K562 (cell line): ENCODE data around the gene NLRP6. TPM values are rescaled to one million over a fixed set of nuclear protein-coding genes. Genes with fewer than 3 reads are reported as not detected.

Experiments used
- ARID4B ChIP-seq: sonication (generic); formaldehyde crosslinking; IDR thresholded peaks from 2 replicates; pipeline ENCODE4 v1.8.0; 2022; ENCODE audit warnings: mild to moderate bottlenecking, missing genetic modification reagents
- ATF6 ChIP-seq: sonication (generic); formaldehyde crosslinking; IDR thresholded peaks from 2 replicates; pipeline ENCODE4 v1.4.0; 2020; ENCODE audit warnings: mild to moderate bottlenecking, missing genetic modification reagents
- DMBX1 ChIP-seq: fragments of 250-450 bp; sonication (Bioruptor Pico); IDR thresholded peaks from 2 replicates; pipeline ENCODE4 v1.8.0; 2022; ENCODE audit warnings: inconsistent platforms, mild to moderate bottlenecking, moderate library complexity, borderline replicate concordance
- FOXA1 ChIP-seq: fragments of 450-650 bp; IDR thresholded peaks from 2 replicates; pipeline ENCODE4 v1.6.1; 2016; ENCODE audit warnings: mild to moderate bottlenecking, borderline replicate concordance
- FOXJ3 ChIP-seq: sonication (generic); formaldehyde crosslinking; IDR thresholded peaks from 2 replicates; pipeline ENCODE4 v1.4.0; 2020; ENCODE audit warnings: mild to moderate bottlenecking, missing genetic modification reagents
- NCOR1 ChIP-seq: fragments of 450-650 bp; IDR thresholded peaks from 2 replicates; pipeline ENCODE4 v1.6.1; 2016; ENCODE audit warnings: mild to moderate bottlenecking, moderate library complexity
- NR2C1 ChIP-seq, 2 experiments: fragments of 450-650 bp; IDR thresholded peaks; 2 replicates each; pipeline ENCODE4 v1.6.1; 2017; ENCODE audit warnings: mild to moderate bottlenecking in 2 of 2, antibody characterized with exemption in 1 of 2, inconsistent platforms in 1 of 2, missing compliant biosample characterization in 1 of 2, missing genetic modification characterization in 1 of 2
- RCOR1 ChIP-seq, 2 experiments: IDR thresholded peaks; 2 replicates each; pipeline ENCODE4 v1.6.1; 2012; ENCODE audit warnings: low read depth in 2 of 2, low read length in 2 of 2, borderline replicate concordance in 1 of 2, improper control_type of control experiment in 1 of 2
- ZBTB7A ChIP-seq: IDR thresholded peaks from 2 replicates; pipeline ENCODE4 v1.6.1; 2011; ENCODE audit warnings: low read depth, mild to moderate bottlenecking, low read length, moderate library complexity, borderline replicate concordance; ENCODE audit not compliant: control insufficient read depth
- ZKSCAN1 ChIP-seq: fragments of 150-350 bp; IDR thresholded peaks from 2 replicates; pipeline ENCODE4 v1.6.1; 2016; ENCODE audit warnings: low read depth, low read length
- polyA plus RNA-seq, 8 experiments: library from polyadenylated mRNA; depleted of rRNA in 4 of 8; stranded (reverse) in 5 of 8; unstranded in 3 of 8; fragments of >200 nt; fragmentation: Nextera tagmentation in 2 of 8; fragmentation: Illumina TruSeq in 1 of 8; extraction: Ambion mirVana in 2 of 8; extraction: Trizol in 1 of 8; gene quantifications; 2 replicates each; pipeline versions ENCODE4 v1.2.1 to v1.2.3, GENCODE V29; 2011 to 2014; ENCODE audit warnings: inconsistent platforms in 1 of 8, missing spikeins in 1 of 8
- total RNA-seq, 7 experiments: library from RNA; depleted of rRNA in 6 of 7; stranded (reverse); fragments of >200 nt in 6 of 7; fragmentation: Illumina TruSeq in 2 of 7; extraction: Trizol in 2 of 7; gene quantifications; 2 replicates each; pipeline versions ENCODE4 v1.2.1 to v1.2.3, GENCODE V29; 2011 to 2021; ENCODE audit warnings: low replicate concordance in 1 of 7
- TF ChIP-seq, protein P1 (sequence below): IDR thresholded peaks from 2 replicates; pipeline ENCODE4 v1.6.1; 2011; ENCODE audit warnings: borderline replicate concordance, low read depth, mild to moderate bottlenecking, moderate library complexity, low read length; ENCODE audit not compliant: insufficient read depth, poor library complexity, severe bottlenecking
- TF ChIP-seq, protein P2 (sequence below): fragments of 250-450 bp; sonication (Bioruptor Pico); IDR thresholded peaks from 2 replicates; pipeline ENCODE4 v1.8.0; 2021; ENCODE audit warnings: borderline replicate concordance, mild to moderate bottlenecking, moderate library complexity; ENCODE audit not compliant: poor library complexity, severe bottlenecking

The NLRP6 gene
- total and polyA plus RNA-seq, 9 of the 15 experiments (the other 6 are each of a cell fraction or from before 2014, with no cell fraction given) = 0.03 to 0.18 (median 0.15) TPM; not detected in 5

GRCh38 chr11:269146-269890, 8.9 kb upstream of the NLRP6 start (continued):
- TF ChIP-seq ZBTB7A (no peak), FOXA1 (no peak), ATF6 (CRISPR knock-in tag) (no peak), NR2C1 (IDR thresholded peaks at IDR 0.05) (no peak), NR2C1 (tag; IDR thresholded peaks at IDR 0.05) (no peak), RCOR1 (IDR thresholded peaks at IDR 0.05; ENCODE audit: borderline replicate concordance in 1 of 2, low read depth in 2 of 2, low read length in 2 of 2) (no peak), ARID4B (CRISPR knock-in tag) (peak; percentile 74; the same call in 1 of the 2 replicates), FOXJ3 (CRISPR knock-in tag) (no peak; the same call in 1 of the 2 replicates), ZKSCAN1 (no peak), NCOR1 (no peak), DMBX1 (CRISPR knock-in tag) (no peak)
- TF ChIP-seq, protein P1, sequence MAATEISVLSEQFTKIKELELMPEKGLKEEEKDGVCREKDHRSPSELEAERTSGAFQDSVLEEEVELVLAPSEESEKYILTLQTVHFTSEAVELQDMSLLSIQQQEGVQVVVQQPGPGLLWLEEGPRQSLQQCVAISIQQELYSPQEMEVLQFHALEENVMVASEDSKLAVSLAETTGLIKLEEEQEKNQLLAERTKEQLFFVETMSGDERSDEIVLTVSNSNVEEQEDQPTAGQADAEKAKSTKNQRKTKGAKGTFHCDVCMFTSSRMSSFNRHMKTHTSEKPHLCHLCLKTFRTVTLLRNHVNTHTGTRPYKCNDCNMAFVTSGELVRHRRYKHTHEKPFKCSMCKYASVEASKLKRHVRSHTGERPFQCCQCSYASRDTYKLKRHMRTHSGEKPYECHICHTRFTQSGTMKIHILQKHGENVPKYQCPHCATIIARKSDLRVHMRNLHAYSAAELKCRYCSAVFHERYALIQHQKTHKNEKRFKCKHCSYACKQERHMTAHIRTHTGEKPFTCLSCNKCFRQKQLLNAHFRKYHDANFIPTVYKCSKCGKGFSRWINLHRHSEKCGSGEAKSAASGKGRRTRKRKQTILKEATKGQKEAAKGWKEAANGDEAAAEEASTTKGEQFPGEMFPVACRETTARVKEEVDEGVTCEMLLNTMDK = no peak
- TF ChIP-seq, protein P2, sequence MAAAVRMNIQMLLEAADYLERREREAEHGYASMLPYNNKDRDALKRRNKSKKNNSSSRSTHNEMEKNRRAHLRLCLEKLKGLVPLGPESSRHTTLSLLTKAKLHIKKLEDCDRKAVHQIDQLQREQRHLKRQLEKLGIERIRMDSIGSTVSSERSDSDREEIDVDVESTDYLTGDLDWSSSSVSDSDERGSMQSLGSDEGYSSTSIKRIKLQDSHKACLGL (CRISPR knock-in tag) = no peak
